ENCODE data around the gene MDC1.

- TF ChIP-seq POLR2AphosphoS5 (IDR thresholded peaks at IDR 0.05) (no peak), CTCF (IDR thresholded peaks at IDR 0.05 in 8 of 11, conservative IDR thresholded peaks at IDR 0.05 in 3 of 11) (no peak), POLR2A (IDR thresholded peaks at IDR 0.05) (no peak)
These were observed 49.5 kb upstream of the MDC1 start for GRCh38 chr6:30766461-30767157.

Measured in spleen (tissue), 7 donors.